Daoy (cell line): ENCODE measurements around the gene ADCY3. TPM values are rescaled to one million over a fixed set of nuclear protein-coding genes. Genes with fewer than 3 reads are reported as not detected.
A peak's percentile ranks its signal among the peaks of the same experiment; 100 is the strongest.

Experiments
- DNase-seq: peaks from one replicate; pipeline ENCODE4 v3.0.0-alpha.2; 2015; ENCODE audit warnings: low read depth
- total RNA-seq: library from RNA; depleted of rRNA; stranded (reverse); fragments of >200 nt; shearing (Covaris generic); gene quantifications from 2 replicates; pipeline ENCODE4 v1.2.3, GENCODE V29; 2014

The ADCY3 gene
- total RNA-seq, 1 experiment from 2014 or later, result 16.4 TPM

GRCh38 chr2:24874035-24874434 is 46.0 kb downstream of the ADCY3 start:
- DNase-seq, result no peak

- DNase-seq, result no peak
These were observed 46.4 kb downstream of the ADCY3 start for GRCh38 chr2:24873619-24874018.

GRCh38 chr2:24872344-24873115 is 47.5 kb downstream of the ADCY3 start:
- DNase-seq, result no peak

- no peak for DNase-seq
These were observed 48.1 kb downstream of the ADCY3 start for GRCh38 chr2:24871852-24872333.

- no peak for DNase-seq
These were observed 48.9 kb downstream of the ADCY3 start for GRCh38 chr2:24870891-24871705.

GRCh38 chr2:24870440-24870839 is 49.6 kb downstream of the ADCY3 start:
- DNase-seq, result no peak

GRCh38 chr2:24866946-24867345 is 53.1 kb downstream of the ADCY3 start:
- DNase-seq, result no peak

- no peak for DNase-seq
These were observed 56.4 kb downstream of the ADCY3 start for GRCh38 chr2:24863641-24864040.

- DNase-seq, result no peak
These were observed 58.5 kb downstream of the ADCY3 start for GRCh38 chr2:24861500-24861899.

- DNase-seq, result no peak
These were observed 59.4 kb downstream of the ADCY3 start for GRCh38 chr2:24860631-24861030.

- DNase-seq, result no peak
These were observed 60.0 kb downstream of the ADCY3 start for GRCh38 chr2:24859968-24860600.

- DNase-seq, result no peak
These were observed 61.0 kb downstream of the ADCY3 start for GRCh38 chr2:24858996-24859395.

GRCh38 chr2:24857746-24858145 is 62.3 kb downstream of the ADCY3 start:
- DNase-seq, result no peak

GRCh38 chr2:24856791-24857211 is 63.2 kb downstream of the ADCY3 start:
- DNase-seq, result no peak

GRCh38 chr2:24855726-24856125 is 64.3 kb downstream of the ADCY3 start:
- DNase-seq, result peak; percentile 54

- no peak for DNase-seq
These were observed 64.9 kb downstream of the ADCY3 start for GRCh38 chr2:24855022-24855622.

GRCh38 chr2:24853996-24854395 is 66.0 kb downstream of the ADCY3 start:
- DNase-seq, result no peak

GRCh38 chr2:24853046-24853445 is 67.0 kb downstream of the ADCY3 start:
- DNase-seq, result no peak

GRCh38 chr2:24852431-24853020 is 67.5 kb downstream of the ADCY3 start:
- no peak for DNase-seq

GRCh38 chr2:24852026-24852425 is 68.0 kb downstream of the ADCY3 start:
- no peak for DNase-seq

- no peak for DNase-seq
These were observed 69.1 kb downstream of the ADCY3 start for GRCh38 chr2:24850944-24851343.

GRCh38 chr2:24845691-24846090 is 74.3 kb downstream of the ADCY3 start:
- DNase-seq, result no peak
